ENCODE results near the gene ANKRD33.

The ANKRD33 gene

DNA sequence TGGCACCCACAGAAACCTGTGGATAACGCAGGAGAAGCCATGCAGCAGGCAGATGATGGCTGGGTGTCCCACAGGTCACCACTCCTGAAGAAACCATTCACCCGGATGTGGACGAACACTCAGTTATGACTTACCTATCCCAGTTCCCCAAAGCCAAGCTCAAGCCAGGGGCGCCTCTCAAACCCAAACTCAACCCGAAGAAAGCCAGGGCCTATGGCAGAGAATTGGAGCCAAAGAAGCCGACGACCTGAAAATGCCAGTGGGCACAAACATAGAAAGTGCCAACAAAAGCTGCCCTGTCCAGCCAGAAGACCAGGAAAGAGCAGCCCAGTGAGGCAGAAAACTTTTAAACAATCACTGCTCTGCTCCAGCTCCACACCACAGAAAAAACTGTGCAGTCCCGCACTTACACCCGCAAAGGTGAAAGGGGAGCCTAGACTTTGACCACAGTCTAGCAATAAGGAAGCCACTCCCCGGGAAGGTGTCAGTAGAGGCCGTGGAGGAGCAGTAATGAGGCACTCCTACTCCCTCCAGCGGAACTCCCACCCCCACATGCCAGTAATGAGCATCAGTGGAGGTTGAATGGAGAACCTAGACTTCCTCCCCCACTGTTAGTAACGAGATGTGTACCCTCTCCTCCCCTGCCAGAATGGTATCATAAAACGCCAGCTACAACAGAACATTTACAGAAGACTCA is 13.4 kb downstream of the ANKRD33 start:
- no peak for DNase-seq (ENCODE audit: low read depth, low spot score)

DNA sequence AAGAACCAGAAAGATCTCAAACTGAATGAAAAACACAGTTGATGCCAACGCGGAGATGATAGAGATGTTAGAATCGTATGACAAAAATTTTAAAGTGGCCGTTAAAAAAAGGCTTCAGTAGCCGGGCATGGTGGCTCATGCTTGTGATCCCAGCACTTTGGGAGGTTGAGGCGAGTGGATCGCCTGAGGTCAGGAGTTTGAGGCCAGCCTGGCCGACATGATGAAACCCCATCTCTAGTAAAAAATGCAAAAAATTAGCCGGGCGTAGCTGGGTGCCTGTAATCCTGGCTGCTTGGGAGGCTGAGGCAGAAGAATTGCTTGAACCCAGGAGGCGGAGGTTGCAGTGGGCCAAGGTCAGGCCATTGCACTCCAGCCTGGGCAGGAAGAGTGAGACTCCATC is 14.0 kb downstream of the ANKRD33 start:
- DNase-seq (ENCODE audit: low read depth, low spot score): no peak

DNA sequence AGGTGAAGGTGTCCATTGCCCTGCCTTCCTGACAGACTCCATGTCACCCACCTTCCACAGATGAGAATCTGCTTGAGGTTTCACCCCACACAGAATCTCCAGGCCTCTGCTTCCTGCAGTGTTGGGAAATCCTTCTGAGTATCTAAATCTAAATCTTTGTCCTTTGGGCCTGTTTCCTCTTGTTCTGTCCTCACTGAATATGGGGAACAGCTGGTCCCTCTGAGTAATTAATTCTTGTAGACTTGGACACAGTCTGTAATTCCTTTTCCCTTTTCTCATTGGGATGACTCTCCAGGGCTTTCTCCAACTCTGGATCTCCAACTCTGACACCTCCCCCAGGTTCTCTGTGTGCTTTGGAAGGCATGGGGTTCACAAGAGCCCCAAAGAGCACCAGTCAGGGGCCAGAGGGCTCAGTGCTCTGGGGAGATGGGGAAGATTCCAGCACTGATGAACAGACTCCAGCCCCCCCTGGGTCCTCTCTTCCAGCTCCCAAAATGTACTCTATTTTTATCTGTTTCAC is 17.1 kb downstream of the ANKRD33 start:
- no peak for DNase-seq (ENCODE audit: low read depth, low spot score)

DNA sequence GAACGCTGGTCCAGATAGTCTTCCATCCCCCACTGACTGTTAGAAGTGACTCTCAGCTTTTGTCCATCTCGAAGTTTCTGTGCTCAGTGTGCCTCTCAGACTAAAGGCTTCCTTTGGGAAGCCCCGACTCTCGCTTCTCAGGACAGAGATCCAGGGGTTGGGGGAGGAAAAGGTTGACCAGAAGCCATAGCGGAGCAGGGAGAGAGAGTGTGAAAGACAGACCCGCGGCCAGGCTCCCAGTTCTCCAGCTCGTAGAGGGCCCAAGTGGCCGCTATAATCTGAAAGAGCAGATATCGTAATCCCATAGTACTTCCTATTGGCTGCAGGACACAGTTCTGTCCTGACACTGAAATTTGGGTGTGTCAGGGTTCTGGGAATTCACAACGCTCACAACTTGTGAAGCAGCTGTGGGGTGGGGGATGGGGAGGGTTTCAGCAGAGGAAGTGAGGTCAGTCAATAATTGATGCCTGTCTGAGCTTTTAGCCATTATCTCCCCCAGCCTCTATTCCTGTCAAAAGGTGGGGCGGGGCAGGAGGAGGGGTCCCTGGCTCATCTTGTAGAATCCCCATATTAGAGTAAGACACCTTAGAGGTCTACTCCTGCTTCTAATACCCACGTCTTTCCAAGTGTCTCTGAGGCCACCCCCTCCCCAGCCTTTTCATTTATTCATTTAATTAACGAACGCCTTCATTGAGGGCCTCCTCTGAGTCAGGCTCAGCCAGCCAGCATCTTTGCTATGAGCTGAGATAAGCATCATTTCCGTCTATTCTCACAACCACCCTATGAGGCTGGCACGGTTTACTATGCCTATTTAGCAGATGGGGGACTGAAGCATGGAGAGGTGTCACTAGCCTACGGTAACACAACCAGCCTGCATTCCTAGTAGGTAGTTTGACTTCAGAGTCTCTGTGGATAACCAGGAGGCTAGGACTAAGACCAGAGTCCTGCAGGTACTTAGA is 17.8 kb downstream of the ANKRD33 start:
- no peak for DNase-seq (ENCODE audit: low read depth, low spot score)

GRCh38 chr12:51906430-51907082 is 18.7 kb downstream of the ANKRD33 start:
- no peak for DNase-seq (ENCODE audit: low read depth, low spot score)

DNA sequence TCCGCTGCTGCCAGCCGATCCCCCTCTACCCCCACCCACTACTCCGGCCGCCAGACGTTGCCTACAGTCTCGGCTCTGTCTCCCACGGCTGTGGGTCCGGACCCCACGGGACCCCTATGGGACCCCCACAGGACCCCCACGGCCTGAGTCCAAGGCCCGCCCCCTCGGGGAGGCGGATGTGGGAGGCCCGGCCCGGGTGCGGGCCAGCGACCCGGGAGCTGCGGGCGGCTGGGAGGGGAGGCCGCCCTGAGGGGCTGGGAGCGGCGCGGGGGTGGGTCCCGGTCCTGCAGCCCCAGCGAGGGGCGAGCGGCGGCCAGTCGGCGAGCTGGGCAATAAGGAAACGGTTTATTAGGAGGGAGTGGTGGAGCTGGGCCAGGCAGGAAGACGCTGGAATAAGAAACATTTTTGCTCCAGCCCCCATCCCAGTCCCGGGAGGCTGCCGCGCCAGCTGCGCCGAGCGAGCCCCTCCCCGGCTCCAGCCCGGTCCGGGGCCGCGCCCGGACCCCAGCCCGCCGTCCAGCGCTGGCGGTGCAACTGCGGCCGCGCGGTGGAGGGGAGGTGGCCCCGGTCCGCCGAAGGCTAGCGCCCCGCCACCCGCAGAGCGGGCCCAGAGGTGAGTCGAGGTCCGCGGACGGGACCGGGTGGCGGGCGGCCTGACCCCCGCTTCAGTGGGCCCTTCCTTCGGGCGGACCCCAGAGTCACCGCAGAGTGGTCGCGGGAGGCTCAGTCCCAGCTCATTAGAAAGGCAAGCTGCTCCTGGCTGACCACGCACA is 19.4 kb downstream of the ANKRD33 start, which contains the start of gene ACVRL1:
Gene ACVRL1 (plus strand): TSS at position 422 of the 773 bp plus-strand sequence. CDS start 4,971 bp downstream, outside the sequence.
- no peak for DNase-seq (ENCODE audit: low read depth, low spot score)

- DNase-seq (ENCODE audit: low read depth, low spot score): no peak
These were observed 20.0 kb downstream of the ANKRD33 start for GRCh38 chr12:51907856-51908425.

DNA sequence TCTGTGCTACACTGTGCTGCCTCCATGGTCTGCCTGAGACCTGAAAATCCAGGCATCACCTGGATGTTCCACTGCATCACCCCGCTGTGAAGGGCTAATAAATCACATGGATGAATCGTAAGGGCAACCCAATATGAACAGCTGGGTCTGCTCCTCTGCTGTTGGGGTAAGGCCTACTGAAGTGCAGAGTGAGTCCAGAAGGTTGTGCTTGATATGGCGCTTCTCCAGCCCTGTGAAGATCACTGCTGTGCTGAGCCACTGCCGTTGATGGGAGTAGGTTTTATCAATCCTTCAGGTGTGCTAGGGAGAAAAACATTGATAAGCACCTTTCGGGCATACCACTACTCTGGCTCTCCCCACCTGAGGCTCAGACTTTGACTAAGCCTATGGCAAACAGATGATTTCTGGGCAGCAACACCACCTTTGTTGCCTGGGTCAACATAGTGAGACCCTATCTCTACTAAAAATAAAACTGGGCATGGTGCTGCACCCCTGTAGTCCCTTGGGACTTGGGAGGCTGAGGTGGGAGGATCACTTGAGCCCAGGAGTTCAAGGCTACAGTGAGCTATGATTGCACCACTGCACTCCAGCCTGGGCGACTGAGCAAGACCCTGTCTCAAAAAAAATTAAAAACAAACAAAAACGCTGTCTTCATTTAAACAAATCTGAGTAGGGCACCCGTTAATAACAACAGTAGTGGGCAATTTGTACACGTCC is 21.1 kb downstream of the ANKRD33 start:
- DNase-seq (ENCODE audit: low read depth, low spot score): no peak

DNA sequence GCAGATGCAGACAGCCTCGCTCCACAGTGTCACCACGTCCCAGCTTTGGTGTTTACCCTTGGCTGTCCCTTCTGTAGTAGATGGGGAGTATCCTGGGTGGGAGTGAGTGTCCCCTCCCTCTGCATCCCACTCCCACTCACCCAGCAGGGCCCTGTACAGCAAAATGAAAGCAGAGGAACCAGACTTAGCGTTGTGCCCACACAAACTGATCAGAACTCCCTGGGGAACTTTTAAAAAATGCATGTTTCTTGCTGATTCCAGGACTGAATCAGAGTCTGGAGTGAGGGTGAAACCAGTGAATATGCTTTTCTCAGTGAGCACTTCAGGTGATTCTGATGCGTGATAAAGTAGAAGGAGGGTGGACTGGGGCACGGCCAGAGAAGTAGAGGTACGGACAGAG is 22.3 kb downstream of the ANKRD33 start:
- no peak for DNase-seq (ENCODE audit: low read depth, low spot score)

- no peak for DNase-seq (ENCODE audit: low read depth, low spot score)
These were observed 22.8 kb downstream of the ANKRD33 start for GRCh38 chr12:51910691-51911090.

DNA sequence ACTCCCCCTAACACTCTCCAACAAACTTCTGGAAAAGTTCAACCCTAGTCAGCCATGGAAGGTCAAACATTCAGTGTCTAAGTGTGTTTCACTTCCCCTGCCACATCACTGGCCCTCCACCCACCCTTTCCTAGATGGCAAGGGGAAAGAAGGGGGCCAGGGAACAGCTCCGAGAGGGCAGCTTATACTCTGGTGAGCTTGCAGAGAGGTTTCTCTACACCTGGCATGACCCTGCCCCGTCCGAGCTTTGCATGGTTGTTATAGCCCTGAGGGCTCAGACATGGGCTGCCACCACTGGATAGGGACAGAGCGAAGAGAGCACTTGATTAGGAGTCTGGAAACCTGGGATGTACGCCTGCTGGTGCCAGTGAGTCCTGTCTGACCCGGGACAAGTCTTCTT is 23.4 kb downstream of the ANKRD33 start:
- no peak for DNase-seq (ENCODE audit: low read depth, low spot score)

- no peak for DNase-seq (ENCODE audit: low read depth, low spot score)
These were observed 24.1 kb downstream of the ANKRD33 start for GRCh38 chr12:51911788-51912711.

GRCh38 chr12:51913071-51914033 is 25.4 kb downstream of the ANKRD33 start:
- no peak for DNase-seq (ENCODE audit: low read depth, low spot score)

GRCh38 chr12:51914034-51914923 is 26.4 kb downstream of the ANKRD33 start:
- no peak for DNase-seq (ENCODE audit: low read depth, low spot score)

DNA sequence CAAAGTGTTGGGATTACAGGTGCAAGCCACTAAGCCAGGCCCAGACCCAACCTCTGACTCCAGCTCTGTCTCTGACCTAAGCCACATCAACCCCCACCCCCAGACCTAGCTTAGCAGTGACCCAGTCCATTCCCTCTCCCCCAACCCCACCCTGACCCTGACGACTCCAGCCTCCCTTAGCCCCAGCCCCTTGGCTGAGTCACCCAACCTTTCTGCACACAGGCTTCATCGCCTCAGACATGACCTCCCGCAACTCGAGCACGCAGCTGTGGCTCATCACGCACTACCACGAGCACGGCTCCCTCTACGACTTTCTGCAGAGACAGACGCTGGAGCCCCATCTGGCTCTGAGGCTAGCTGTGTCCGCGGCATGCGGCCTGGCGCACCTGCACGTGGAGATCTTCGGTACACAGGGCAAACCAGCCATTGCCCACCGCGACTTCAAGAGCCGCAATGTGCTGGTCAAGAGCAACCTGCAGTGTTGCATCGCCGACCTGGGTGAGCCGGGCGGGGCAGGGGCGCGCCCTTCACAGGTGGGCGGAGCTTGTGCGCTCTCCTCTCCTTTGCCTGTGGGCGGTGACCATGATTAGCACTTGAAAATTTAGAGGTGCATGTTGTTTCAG is 27.2 kb downstream of the ANKRD33 start:
- no peak for DNase-seq (ENCODE audit: low read depth, low spot score)

DNA sequence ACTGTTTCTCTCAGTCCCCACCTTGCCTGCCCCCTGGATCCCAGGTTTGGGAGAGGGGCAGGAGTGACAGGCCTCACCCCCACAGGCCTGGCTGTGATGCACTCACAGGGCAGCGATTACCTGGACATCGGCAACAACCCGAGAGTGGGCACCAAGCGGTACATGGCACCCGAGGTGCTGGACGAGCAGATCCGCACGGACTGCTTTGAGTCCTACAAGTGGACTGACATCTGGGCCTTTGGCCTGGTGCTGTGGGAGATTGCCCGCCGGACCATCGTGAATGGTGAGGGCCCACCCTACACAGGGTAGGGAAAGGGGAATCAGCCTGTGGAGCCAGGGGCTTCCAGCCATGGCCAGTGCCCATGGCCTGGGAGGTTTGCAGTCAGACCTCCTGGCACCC is 28.0 kb downstream of the ANKRD33 start:
- no peak for DNase-seq (ENCODE audit: low read depth, low spot score)

Measured in brain pericyte (primary cell).